ENCODE measurements around the gene MICAL2.

The MICAL2 gene

DNA sequence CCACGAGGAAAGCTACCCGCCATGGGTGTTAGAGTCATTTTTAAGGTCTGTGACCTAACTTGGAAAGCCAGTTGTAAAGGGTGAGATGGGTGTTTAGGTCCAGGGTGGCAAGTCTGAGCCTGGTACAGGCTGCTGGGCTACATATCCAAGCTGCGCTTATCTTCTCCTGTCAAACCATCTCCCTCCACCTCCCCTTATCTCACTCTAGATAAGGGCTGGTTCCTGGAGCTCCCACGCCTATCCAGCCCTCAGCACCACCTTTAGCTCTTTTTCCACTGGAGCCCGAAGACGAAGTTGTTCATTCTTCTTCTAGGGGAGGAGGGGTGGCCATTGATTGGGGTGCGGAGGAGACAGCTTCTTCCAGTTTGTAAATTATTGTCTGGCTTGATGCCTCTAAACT lies 48.5 kb downstream of the MICAL2 start:
- DNase-seq: no peak

- peak; percentile 86 for DNase-seq
Observed at GRCh38 chr11:12159351-12160099, 49.1 kb downstream of the MICAL2 start.

- DNase-seq: no peak
Observed at GRCh38 chr11:12160231-12160630, 49.8 kb downstream of the MICAL2 start.

- peak; percentile 85 for DNase-seq
Observed at GRCh38 chr11:12160680-12161079, 50.3 kb downstream of the MICAL2 start.

GRCh38 chr11:12161137-12161536 lies 50.7 kb downstream of the MICAL2 start:
- DNase-seq: no peak

- no peak for DNase-seq
Observed at GRCh38 chr11:12161603-12162350, 51.4 kb downstream of the MICAL2 start.

- DNase-seq: no peak
Observed at GRCh38 chr11:12162652-12163051, 52.3 kb downstream of the MICAL2 start.

GRCh38 chr11:12163181-12163941 lies 53.0 kb downstream of the MICAL2 start:
- peak; percentile 40 for DNase-seq

GRCh38 chr11:12164061-12165014 lies 53.9 kb downstream of the MICAL2 start:
- DNase-seq: peak; percentile 84

- no peak for DNase-seq
Observed at GRCh38 chr11:12165237-12165875, 55.0 kb downstream of the MICAL2 start.

DNA sequence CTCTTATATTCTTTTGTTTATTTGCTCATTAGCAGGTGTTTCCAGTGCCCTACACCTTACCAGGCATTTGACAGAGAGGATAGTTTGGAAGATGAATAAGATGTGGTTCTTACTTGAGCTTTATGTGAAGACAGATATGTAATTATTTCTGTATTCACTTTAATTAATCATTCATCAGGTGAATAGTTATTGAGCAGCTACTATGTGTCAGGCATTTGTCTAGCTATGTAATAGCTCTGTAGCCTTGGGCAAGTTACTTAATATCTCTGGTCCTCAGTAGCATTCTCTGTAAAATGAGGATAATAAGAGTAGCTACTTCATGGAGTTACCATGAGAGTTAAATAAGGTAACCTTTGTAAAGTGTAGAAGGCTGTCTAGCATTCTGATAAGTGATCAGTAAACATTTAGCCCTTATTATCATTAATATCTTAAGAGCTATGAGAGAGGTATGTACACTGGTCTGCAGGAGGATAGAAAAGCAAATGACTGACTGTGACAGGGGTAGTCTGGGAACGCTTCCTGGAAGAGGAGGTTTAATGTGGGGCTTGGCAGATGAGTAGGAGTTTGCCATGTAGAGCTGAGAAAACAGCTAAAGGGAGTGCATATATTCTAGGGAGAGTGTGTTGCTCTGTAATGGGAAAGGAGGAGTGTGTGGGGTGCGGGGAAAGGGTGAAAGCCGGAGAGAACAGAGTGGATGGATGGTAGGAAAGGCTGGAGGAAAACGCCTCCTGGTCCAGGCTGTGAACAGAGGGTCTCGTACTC lies 56.1 kb downstream of the MICAL2 start:
- peak; percentile 27 for DNase-seq

DNA sequence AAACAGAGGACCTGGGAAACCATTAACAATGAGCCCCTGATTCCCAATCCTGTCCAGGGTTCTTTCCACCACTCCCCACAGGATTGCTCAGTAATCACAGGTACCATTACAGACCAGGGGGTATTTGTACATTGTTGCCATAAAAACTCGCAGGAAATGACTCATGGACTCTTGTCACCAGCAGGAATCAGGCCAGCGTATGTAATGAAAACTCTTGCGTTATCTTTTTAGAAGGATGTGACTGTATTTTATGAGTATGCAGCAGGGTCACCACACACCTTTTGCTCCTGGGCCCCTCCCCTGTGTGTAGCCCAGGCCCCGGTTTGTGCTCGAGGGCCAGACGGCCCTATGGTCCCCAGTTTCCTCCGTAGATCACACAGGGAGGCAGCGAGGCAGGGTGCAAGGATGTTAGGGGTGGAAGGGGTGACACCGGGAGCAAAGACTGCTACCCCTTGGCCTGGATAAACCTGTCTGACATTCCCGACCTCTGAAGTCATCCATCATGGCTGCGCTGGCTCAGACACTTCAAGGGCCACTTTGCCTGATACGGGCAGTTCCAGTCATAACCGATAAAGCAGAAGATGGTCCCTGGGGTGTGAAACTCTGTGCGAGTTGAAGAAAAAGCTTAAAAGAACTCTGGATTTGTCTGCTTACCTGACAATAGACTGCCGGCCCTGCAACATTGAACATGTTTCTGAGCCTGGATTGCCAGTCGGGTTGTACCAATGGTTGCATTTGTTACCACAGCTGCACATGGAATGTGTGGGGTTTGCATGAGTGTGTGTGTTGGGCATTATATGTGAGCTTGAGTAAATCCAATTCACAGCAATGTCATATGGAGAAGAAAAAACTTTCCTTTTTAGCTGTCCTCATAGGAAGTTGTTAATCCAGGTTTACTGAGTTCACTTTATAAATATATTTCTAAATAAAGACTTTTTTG lies 56.9 kb downstream of the MICAL2 start:
- DNase-seq: peak; percentile 88

DNA sequence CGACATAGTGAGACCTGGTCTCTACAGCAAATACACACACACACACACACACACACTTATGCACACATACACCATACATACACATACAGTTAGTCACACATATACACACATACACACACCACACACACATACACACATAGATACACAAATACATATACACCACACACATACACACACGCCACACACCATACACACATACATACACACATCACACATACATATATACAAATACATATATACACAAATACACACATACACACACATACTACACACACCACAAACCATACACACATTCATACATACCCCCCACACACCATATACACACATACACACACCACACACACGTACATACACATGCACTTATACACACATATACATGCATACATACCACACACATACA lies 57.7 kb downstream of the MICAL2 start:
- DNase-seq: no peak

DNA sequence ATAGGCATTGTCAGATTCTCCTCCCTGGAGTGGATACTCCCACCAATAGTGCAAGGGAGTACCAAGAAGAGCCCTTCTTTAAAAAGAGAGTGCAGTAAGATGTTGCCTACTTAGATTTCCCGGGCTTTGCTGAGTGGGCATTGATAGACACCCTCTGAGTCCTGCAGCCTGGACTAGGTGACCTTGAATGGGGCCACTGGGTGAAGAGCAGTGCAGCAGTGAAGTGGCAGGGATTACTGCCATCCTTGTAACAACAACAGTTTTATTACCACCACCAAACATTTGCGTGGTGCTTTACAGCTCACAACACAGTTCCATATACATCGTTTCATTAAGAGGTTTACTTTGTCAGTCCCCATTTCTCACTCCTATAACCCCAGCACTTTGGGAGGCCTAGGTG lies 59.4 kb downstream of the MICAL2 start:
- no peak for DNase-seq

- no peak for DNase-seq
Observed at GRCh38 chr11:12170501-12170900, 60.1 kb downstream of the MICAL2 start.

DNA sequence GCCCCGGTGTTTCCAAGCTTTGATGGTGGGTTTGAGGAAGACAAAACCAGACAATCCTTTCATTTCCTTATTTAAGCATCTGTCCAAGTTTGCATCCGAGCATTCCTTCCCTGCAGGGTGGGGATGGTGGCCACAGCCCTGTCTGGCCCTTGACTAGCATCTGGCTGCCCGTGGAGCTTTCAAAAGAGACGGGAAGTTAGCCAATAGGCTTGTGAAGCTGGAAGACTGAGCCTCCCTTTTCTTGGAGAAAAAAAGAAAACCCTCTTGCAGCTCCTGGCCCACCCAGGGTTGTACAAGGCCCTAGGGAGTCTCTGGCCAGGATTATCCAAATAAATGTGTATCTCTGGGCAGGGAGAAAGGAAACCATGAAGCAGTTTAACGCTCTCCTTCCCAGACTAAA lies 60.6 kb downstream of the MICAL2 start:
- DNase-seq: no peak

DNA sequence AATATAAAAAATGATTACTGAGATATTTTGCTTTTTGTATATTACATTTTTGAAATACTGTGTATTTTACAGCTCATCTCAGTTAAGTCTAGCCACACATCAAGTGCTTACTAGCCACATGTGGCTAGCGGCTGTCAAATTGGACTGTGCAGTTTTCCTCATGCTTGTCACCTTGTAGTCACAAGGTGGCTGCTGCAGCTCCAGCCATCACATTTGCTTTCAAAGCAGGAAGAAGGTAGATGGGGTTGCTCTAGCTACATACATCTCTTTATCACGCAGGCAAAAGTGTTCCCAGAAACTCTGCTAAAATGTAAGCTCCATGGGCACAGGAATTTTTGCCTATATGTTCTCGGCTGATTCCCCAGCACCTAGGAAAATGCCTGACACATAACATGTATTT lies 61.5 kb downstream of the MICAL2 start:
- no peak for DNase-seq

- no peak for DNase-seq
Observed at GRCh38 chr11:12172493-12173013, 62.2 kb downstream of the MICAL2 start.

- DNase-seq: no peak
Observed at GRCh38 chr11:12173111-12173510, 62.7 kb downstream of the MICAL2 start.

GRCh38 chr11:12174128-12174476 lies 63.7 kb downstream of the MICAL2 start:
- DNase-seq: no peak

Data from kidney glomerular epithelial cell (primary cell).